T-cell (primary cell): Measurements from ENCODE around the gene PPP1R9A. TPM values are rescaled to one million over a fixed set of nuclear protein-coding genes. Genes with fewer than 3 reads are reported as not detected.

ENCODE experiments used
- ATAC-seq, 4 experiments: fragments of 200-7000 bp in 3 of 4; fragments of 150-1000 bp in 1 of 4; cut with Tn5 transposase; replicated peaks in 1 of 4; 1 replicate in 3 of 4; 2 replicates in 1 of 4; pipeline ENCODE4 v1.10.0; 2021; ENCODE audit warnings: moderate library complexity in 3 of 4, mild to moderate bottlenecking in 2 of 4, moderate number of reproducible peaks in 1 of 4
- CTCF ChIA-PET, 2 donors: fragments of 300-600 bp; sonication (Branson Sonifier 250); formaldehyde crosslinking; loops; one replicate each; lab custom pipeline; 2022; ENCODE audit warnings: antibody characterized with exemption in 2 of 2; lab: Charles Lee
- POLR2A ChIA-PET, 2 donors: fragments of 300-600 bp; sonication (Branson Sonifier 250); formaldehyde crosslinking; loops; one replicate each; lab custom pipeline; 2022; ENCODE audit warnings: antibody characterized with exemption in 2 of 2; lab: Charles Lee
- DNase-seq, 35 experiments: peaks; one replicate each; pipeline versions ENCODE4 v3.0.0 to v3.0.0-alpha.2; 2013 to 2023
- H3K27ac ChIP-seq: one replicate; pipeline ENCODE4 v1.5.1; 2013; ENCODE audit warnings: low read length
- H3K27me3 ChIP-seq, 2 experiments: replicated peaks in 1 of 2; 1 replicate in 1 of 2; 2 replicates in 1 of 2; pipeline versions ENCODE4 v1.6.1 to v1.7.0; 2013; ENCODE audit warnings: low read length in 1 of 2, mixed read lengths in 1 of 2; ENCODE audit not compliant: control insufficient read depth in 2 of 2, insufficient read depth in 2 of 2; ENCODE audit errors: extremely low read depth in 1 of 2
- H3K36me3 ChIP-seq, 2 donors: 1 replicate in 1 of 2; 2 replicates in 1 of 2; pipeline versions ENCODE4 v1.6.1 to v1.7.0; 2013; ENCODE audit warnings: low read length in 1 of 2; ENCODE audit not compliant: control insufficient read depth in 2 of 2, insufficient read depth in 1 of 2; ENCODE audit errors: extremely low read depth in 1 of 2
- H3K4me1 ChIP-seq, 2 experiments: 1 replicate in 1 of 2; 2 replicates in 1 of 2; pipeline versions ENCODE4 v1.6.1 to v1.7.0; 2013; ENCODE audit warnings: low read length in 2 of 2, mixed read lengths in 1 of 2; ENCODE audit not compliant: insufficient read depth in 2 of 2, control insufficient read depth in 1 of 2; ENCODE audit errors: extremely low read depth in 1 of 2
- H3K4me3 ChIP-seq, 2 donors: 1 replicate in 1 of 2; 2 replicates in 1 of 2; pipeline versions ENCODE4 v1.5.1 to v1.7.0; 2013; ENCODE audit warnings: mild to moderate bottlenecking in 2 of 2, low read length in 1 of 2, moderate library complexity in 1 of 2; ENCODE audit not compliant: control insufficient read depth in 1 of 2; ENCODE audit errors: extremely low read depth in 1 of 2
- H3K9me3 ChIP-seq: 2 replicates; pipeline ENCODE4 v1.7.0; 2013
- H3K27ac Mint-ChIP-seq, 2 donors: one replicate each; pipeline ENCODE4 v1.8.0; 2020 to 2021; ENCODE audit warnings: mild to moderate bottlenecking in 2 of 2, mixed read lengths in 2 of 2
- H3K27me3 Mint-ChIP-seq, 2 donors: one replicate each; pipeline ENCODE4 v1.8.0; 2021 to 2022; ENCODE audit warnings: mixed read lengths in 2 of 2
- H3K36me3 Mint-ChIP-seq: one replicate; pipeline ENCODE4 v1.8.0; 2021; ENCODE audit warnings: mixed read lengths
- H3K4me1 Mint-ChIP-seq, 3 donors: one replicate each; pipeline ENCODE4 v1.8.0; 2020 to 2022; ENCODE audit warnings: mixed read lengths in 3 of 3, mild to moderate bottlenecking in 1 of 3
- H3K4me3 Mint-ChIP-seq, 3 donors: one replicate each; pipeline ENCODE4 v1.8.0; 2020 to 2022; ENCODE audit warnings: mild to moderate bottlenecking in 3 of 3, mixed read lengths in 3 of 3, moderate library complexity in 3 of 3
- H3K9me3 Mint-ChIP-seq, 3 donors: one replicate each; pipeline ENCODE4 v1.8.0; 2020 to 2022; ENCODE audit warnings: mixed read lengths in 3 of 3
- WGBS: methylation state at CpG from one replicate; pipeline ENCODE4 v1.1.5; 2013; ENCODE audit warnings: missing lambda C conversion rate; ENCODE audit not compliant: insufficient coverage; 5-methylcytosine and 5-hydroxymethylcytosine counted together
- total RNA-seq, 35 experiments: library from RNA in 6 of 35; stranded (reverse) in 6 of 35; fragments of 120-200 nt in 1 of 35; gene quantifications; one replicate each; pipeline versions ENCODE4 v1.2.1 to v1.2.4 and lab custom pipeline; 2013 to 2026

PPP1R9A gene
- total RNA-seq, 5 donors from 2014 or later (not counting 1 experiment from before 2014, with no cell fraction given): 0.10 to 0.23 (median 0.13) TPM; not detected in 2

GRCh38 chr7:95316588-95316987 lies 409.2 kb downstream of the PPP1R9A start:
- ATAC-seq (no peak), DNase-seq (no peak)
- no peaks in the 10 kb centered on the region for H3K4me1 Mint-ChIP-seq
- Histone ChIP-seq H3K27ac (no peak overlapping the region), H3K4me1 (no peaks in the 10 kb centered on the region), H3K9me3 (no peaks in the 10 kb centered on the region), H3K27me3 (no peaks in the 10 kb centered on the region), H3K4me3 (no peak overlapping the region), H3K36me3 (no peaks in the 10 kb centered on the region)
- peaks cover 2 to 19% of the 10 kb centered on the region in 2 donors for H3K27me3 Mint-ChIP-seq
- no peak overlapping the region for H3K27ac Mint-ChIP-seq
- CTCF ChIA-PET: no interaction called here
- POLR2A ChIA-PET: no interaction called here
- H3K9me3 Mint-ChIP-seq: no peaks in the 10 kb centered on the region
- no peaks in the 10 kb centered on the region for H3K36me3 Mint-ChIP-seq
- no peak overlapping the region for H3K4me3 Mint-ChIP-seq
- WGBS: no CpG with 5 or more reads among the region's 2 CpGs

GRCh38 chr7:95317546-95317945 lies 410.2 kb downstream of the PPP1R9A start:
- Histone ChIP-seq H3K9me3 (no peaks in the 10 kb centered on the region), H3K4me1 (no peaks in the 10 kb centered on the region), H3K36me3 (no peaks in the 10 kb centered on the region), H3K4me3 (no peak overlapping the region), H3K27me3 (no peaks in the 10 kb centered on the region), H3K27ac (no peak overlapping the region)
- WGBS: 63% methylated on average over 2 of the region's 2 CpGs
- Mint-ChIP-seq H3K27me3 (peaks cover 2 to 15% of the 10 kb centered on the region in 2 donors), H3K4me1 (no peaks in the 10 kb centered on the region), H3K4me3 (no peak overlapping the region), H3K36me3 (no peaks in the 10 kb centered on the region), H3K27ac (no peak overlapping the region), H3K9me3 (no peaks in the 10 kb centered on the region)
- ChIA-PET CTCF (interaction anchor here (0.6 to 0.7 kb wide), 3 partner anchors 17 to 1012 kb away, joined by 3 to 7 read pairs (median 3); no protein-coding TSS in a partner anchor), POLR2A (interaction anchor here in 1 of 2 donors (0.6 to 0.7 kb wide), 2 partner anchors 12 to 1131 kb away, joined by 5 to 12 read pairs; no protein-coding TSS in a partner anchor)
- DNase-seq: no peak
- ATAC-seq: no peak

GRCh38 chr7:95317966-95318365 lies 410.6 kb downstream of the PPP1R9A start:
- no CpG with 5 or more reads among the region's 3 CpGs for WGBS
- H3K36me3 Mint-ChIP-seq: no peaks in the 10 kb centered on the region
- H3K4me3 Mint-ChIP-seq: no peak overlapping the region
- H3K9me3 Mint-ChIP-seq: no peaks in the 10 kb centered on the region
- DNase-seq (no peak), ATAC-seq (no peak)
- Histone ChIP-seq H3K36me3 (no peaks in the 10 kb centered on the region), H3K27ac (no peak overlapping the region), H3K4me3 (no peak overlapping the region), H3K4me1 (no peaks in the 10 kb centered on the region), H3K9me3 (no peaks in the 10 kb centered on the region), H3K27me3 (no peaks in the 10 kb centered on the region)
- H3K4me1 Mint-ChIP-seq: no peaks in the 10 kb centered on the region
- CTCF ChIA-PET: interaction anchor here (0.6 to 0.7 kb wide), 3 partner anchors 17 to 1012 kb away, joined by 3 to 7 read pairs (median 3); no protein-coding TSS in a partner anchor
- POLR2A ChIA-PET: interaction anchor here in 1 of 2 donors (0.6 to 0.7 kb wide), 2 partner anchors 12 to 1132 kb away, joined by 5 to 12 read pairs; no protein-coding TSS in a partner anchor
- H3K27ac Mint-ChIP-seq: no peak overlapping the region
- H3K27me3 Mint-ChIP-seq: peaks cover 0 to 11% of the 10 kb centered on the region in 2 donors

GRCh38 chr7:95318501-95319100 lies 411.2 kb downstream of the PPP1R9A start:
- Mint-ChIP-seq H3K27me3 (peaks cover 0 to 10% of the 10 kb centered on the region in 2 donors), H3K4me3 (no peak overlapping the region), H3K36me3 (no peaks in the 10 kb centered on the region), H3K9me3 (no peaks in the 10 kb centered on the region), H3K4me1 (no peaks in the 10 kb centered on the region), H3K27ac (no peak overlapping the region)
- H3K27me3 ChIP-seq: no peaks in the 10 kb centered on the region
- H3K4me1 ChIP-seq: no peaks in the 10 kb centered on the region
- ChIA-PET CTCF (interaction anchor here in 1 of 2 donors (0.6 kb wide), 1 partner anchor 257 kb away, joined by 3 read pairs; no protein-coding TSS in a partner anchor), POLR2A (no interaction called here)
- no peaks in the 10 kb centered on the region for H3K9me3 ChIP-seq
- H3K36me3 ChIP-seq: no peaks in the 10 kb centered on the region
- H3K27ac ChIP-seq: no peak overlapping the region
- DNase-seq (no peak), ATAC-seq (no peak)
- WGBS: no CpG with 5 or more reads among the region's 8 CpGs
- H3K4me3 ChIP-seq: no peak overlapping the region

- peaks cover 0 to 2% of the 10 kb centered on the region in 2 experiments for H3K4me1 ChIP-seq
- POLR2A ChIA-PET: no interaction called here
- no peaks in the 10 kb centered on the region for H3K36me3 ChIP-seq
- no peaks in the 10 kb centered on the region for H3K9me3 Mint-ChIP-seq
- CTCF ChIA-PET: interaction anchor here in 1 of 2 donors (0.6 kb wide), 1 partner anchor 77 kb away, joined by 3 read pairs; the partner anchor contains the start of gene PON3
- DNase-seq: no peak
- no peaks in the 10 kb centered on the region for H3K9me3 ChIP-seq
- H3K4me1 Mint-ChIP-seq: no peaks in the 10 kb centered on the region
- no peak for ATAC-seq
- WGBS: no CpG with 5 or more reads among the region's 1 CpG
- H3K27ac Mint-ChIP-seq: no peak overlapping the region
- H3K4me3 ChIP-seq: no peak overlapping the region
- H3K36me3 Mint-ChIP-seq: no peaks in the 10 kb centered on the region
- H3K27me3 Mint-ChIP-seq: peaks cover 0 to 2% of the 10 kb centered on the region in 2 donors
- no peak overlapping the region for H3K4me3 Mint-ChIP-seq
- H3K27ac ChIP-seq: no peak overlapping the region
- H3K27me3 ChIP-seq: peaks cover 0 to 7% of the 10 kb centered on the region in 2 experiments
Observed at GRCh38 chr7:95319570-95319969, 412.2 kb downstream of the PPP1R9A start.

GRCh38 chr7:95320651-95321050 lies 413.3 kb downstream of the PPP1R9A start:
- H3K9me3 ChIP-seq: no peaks in the 10 kb centered on the region
- Mint-ChIP-seq H3K9me3 (no peaks in the 10 kb centered on the region), H3K27ac (no peak overlapping the region), H3K4me1 (peaks cover 0 to 3% (median 0%) of the 10 kb centered on the region in 3 donors), H3K27me3 (peaks cover 5 to 9% of the 10 kb centered on the region in 2 donors), H3K4me3 (no peak overlapping the region), H3K36me3 (no peaks in the 10 kb centered on the region)
- H3K27me3 ChIP-seq: peaks cover 0 to 7% of the 10 kb centered on the region in 2 experiments
- DNase-seq (no peak), ATAC-seq (no peak)
- H3K4me1 ChIP-seq: peaks cover 0 to 3% of the 10 kb centered on the region in 2 experiments
- no peak overlapping the region for H3K27ac ChIP-seq
- WGBS: 100% methylated on average over 1 of the region's 1 CpG
- ChIA-PET CTCF (no interaction called here), POLR2A (no interaction called here)
- no peak overlapping the region for H3K4me3 ChIP-seq
- no peaks in the 10 kb centered on the region for H3K36me3 ChIP-seq
